GM23248 (cell line): ENCODE measurements around the gene DNAI2.

Experiments
- EZH2 ChIP-seq: fragments of 200-600 bp; sonication (generic); IDR thresholded peaks from 2 replicates; pipeline ENCODE4 v1.6.1; 2018; ENCODE audit warnings: antibody characterized with exemption, mild to moderate bottlenecking; ENCODE audit not compliant: insufficient read depth, poor library complexity, severe bottlenecking
- EZH2phosphoT487 ChIP-seq: fragments of 200-600 bp; sonication (generic); IDR thresholded peaks from 2 replicates; pipeline ENCODE4 v1.6.1; 2018; ENCODE audit warnings: antibody characterized with exemption, moderate library complexity, mild to moderate bottlenecking, low read depth; ENCODE audit not compliant: insufficient read depth

DNA sequence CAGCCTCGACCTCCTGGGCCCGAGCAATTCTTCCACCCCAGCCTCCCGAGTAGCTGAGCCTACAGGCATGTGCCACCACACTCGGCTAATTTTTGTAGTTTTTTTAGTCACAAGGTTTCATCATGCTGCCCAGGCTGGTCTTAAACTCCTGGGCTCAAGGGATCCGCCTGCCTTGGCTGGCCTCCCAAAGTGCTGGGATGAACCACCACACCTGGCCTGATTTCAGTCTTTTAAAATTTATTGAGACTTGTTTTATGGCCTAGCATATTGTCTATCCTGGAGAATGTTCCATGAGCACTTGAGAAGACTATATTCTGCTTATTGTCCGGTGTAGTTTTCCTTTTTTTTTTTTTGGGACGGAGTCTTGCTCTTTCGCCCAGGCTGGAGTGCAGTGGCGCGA is 18.5 kb downstream of the DNAI2 start:
- no peak for TF ChIP-seq EZH2phosphoT487
- no peak for TF ChIP-seq EZH2
